Adrenal gland (tissue), 5 donors: Measurements from ENCODE around the gene RPL29.

Experiments used
- CTCF ChIP-seq, 6 experiments: fragments of 450-650 bp in 4 of 6; fragments of 200-600 bp in 2 of 6; sonication (generic) in 1 of 6; IDR thresholded peaks; 1 replicate in 5 of 6; 2 replicates in 1 of 6; pipeline versions ENCODE4 v1.5.1 to v1.8.0; 2016 to 2021; ENCODE audit warnings: antibody characterized with exemption in 6 of 6, mild to moderate bottlenecking in 2 of 6, moderate library complexity in 1 of 6
- POLR2A ChIP-seq, 2 donors: fragments of 450-650 bp; IDR thresholded peaks; one replicate each; pipeline ENCODE4 v1.6.1; 2017; ENCODE audit warnings: antibody characterized with exemption in 2 of 2, mild to moderate bottlenecking in 2 of 2, moderate library complexity in 1 of 2
- donor health status: DM: no; HTN: no; CAD: no.

DNA sequence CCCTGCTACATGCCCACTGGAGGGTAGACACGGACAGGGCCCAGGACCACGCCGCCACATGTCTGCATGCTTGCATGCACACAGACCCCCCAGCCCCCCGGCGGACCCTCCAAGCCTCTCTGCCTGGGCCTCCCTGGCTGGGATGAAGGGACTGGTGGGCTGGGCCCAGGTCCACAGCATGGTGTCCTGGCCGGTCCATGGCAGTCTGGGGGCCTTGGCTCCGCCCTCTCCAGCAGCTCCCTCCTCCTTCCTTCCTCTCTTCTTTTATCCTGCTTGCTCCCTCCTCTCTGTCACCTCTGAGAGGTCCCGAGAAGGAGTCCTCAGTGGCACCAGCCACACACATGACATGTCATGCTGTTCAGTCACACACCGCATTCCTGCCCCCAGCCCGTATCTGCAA is 36.2 kb upstream of the RPL29 start:
- no peak for TF ChIP-seq CTCF (IDR thresholded peaks at IDR 0.05)
- no peak for TF ChIP-seq POLR2A (IDR thresholded peaks at IDR 0.05)
